Brain microvascular endothelial cell (primary cell): Measurements from ENCODE around the gene ZNFX1.

ENCODE experiments used
- DNase-seq: peaks from one replicate; pipeline ENCODE4 v3.0.0-alpha.2; 2020
- H3K27ac ChIP-seq: fragments of 250-450 bp; sonication (Bioruptor Pico); 2 replicates; pipeline ENCODE4 v1.5.1; 2020; ENCODE audit warnings: mild to moderate bottlenecking, moderate library complexity
- H3K27me3 ChIP-seq: fragments of 250-450 bp; sonication (Bioruptor Pico); replicated peaks from 2 replicates; pipeline ENCODE4 v1.5.1; 2020; ENCODE audit warnings: mild to moderate bottlenecking
- H3K36me3 ChIP-seq: fragments of 250-450 bp; sonication (Bioruptor Pico); replicated peaks from 2 replicates; pipeline ENCODE4 v1.5.1; 2020; ENCODE audit warnings: mild to moderate bottlenecking
- H3K4me3 ChIP-seq: 2 replicates; pipeline ENCODE4 v1.5.1; 2011; ENCODE audit warnings: low read depth, mild to moderate bottlenecking, control low read depth, low read length, moderate library complexity
- in situ Hi-C: cut with HindIII; loops from 2 replicates; pipeline ENCODE4 v1.10.0; 2017; ENCODE audit warnings: low sequenced_read_pairs, low pct_ligation_motif_present
- TF ChIP-seq, protein P1 (sequence below): IDR thresholded peaks from 2 replicates; pipeline ENCODE4 v1.5.1; 2011; ENCODE audit warnings: low read depth, mild to moderate bottlenecking, moderate library complexity, low read length, control low read depth, inconsistent platforms; ENCODE audit errors: missing control alignments

Gene ZNFX1

DNA sequence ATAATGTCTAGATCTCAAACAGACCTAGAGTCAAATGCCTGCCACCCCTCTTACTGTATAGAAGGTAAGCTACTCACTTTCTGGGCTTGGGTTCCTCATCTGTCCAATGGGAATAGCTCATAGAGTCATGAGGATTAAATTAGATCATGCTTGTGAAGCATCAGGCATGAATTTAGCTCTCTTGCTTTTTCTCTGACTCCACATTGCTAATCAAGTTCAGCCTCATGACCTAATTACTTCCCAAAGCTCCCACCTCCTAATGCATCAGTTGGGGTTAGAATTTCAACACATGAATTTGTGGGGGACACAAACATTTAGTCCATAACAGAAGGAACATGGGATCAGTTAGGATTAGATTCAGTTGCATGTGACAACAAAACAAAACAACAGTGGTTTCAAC is 63.3 kb downstream of the ZNFX1 start:
- Histone ChIP-seq H3K4me3 (no peak overlapping the region), H3K27me3 (no peaks in the 10 kb centered on the region), H3K27ac (no peak overlapping the region), H3K36me3 (no peaks in the 10 kb centered on the region)
- in situ Hi-C loops: no loop called here
- no peak for DNase-seq
- TF ChIP-seq, protein P1, sequence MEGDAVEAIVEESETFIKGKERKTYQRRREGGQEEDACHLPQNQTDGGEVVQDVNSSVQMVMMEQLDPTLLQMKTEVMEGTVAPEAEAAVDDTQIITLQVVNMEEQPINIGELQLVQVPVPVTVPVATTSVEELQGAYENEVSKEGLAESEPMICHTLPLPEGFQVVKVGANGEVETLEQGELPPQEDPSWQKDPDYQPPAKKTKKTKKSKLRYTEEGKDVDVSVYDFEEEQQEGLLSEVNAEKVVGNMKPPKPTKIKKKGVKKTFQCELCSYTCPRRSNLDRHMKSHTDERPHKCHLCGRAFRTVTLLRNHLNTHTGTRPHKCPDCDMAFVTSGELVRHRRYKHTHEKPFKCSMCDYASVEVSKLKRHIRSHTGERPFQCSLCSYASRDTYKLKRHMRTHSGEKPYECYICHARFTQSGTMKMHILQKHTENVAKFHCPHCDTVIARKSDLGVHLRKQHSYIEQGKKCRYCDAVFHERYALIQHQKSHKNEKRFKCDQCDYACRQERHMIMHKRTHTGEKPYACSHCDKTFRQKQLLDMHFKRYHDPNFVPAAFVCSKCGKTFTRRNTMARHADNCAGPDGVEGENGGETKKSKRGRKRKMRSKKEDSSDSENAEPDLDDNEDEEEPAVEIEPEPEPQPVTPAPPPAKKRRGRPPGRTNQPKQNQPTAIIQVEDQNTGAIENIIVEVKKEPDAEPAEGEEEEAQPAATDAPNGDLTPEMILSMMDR: no peak

DNA sequence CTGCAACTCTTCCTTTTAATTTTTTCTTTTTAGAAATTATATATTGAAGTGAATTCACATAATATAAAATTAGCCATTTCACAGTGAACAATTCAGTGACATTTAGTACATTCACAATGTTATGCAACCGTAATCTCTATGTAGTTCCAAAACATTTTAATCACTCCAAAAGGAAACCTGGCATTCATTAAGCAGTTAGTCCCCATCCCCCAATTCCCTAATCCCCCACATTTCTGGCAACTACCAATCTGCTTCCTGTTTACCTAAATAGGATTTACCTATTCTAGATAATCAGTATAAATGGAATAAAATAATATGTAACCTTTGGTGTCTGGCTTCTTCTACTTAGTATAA is 67.1 kb downstream of the ZNFX1 start:
- H3K36me3 ChIP-seq: no peaks in the 10 kb centered on the region
- in situ Hi-C loops: no loop called here

DNA sequence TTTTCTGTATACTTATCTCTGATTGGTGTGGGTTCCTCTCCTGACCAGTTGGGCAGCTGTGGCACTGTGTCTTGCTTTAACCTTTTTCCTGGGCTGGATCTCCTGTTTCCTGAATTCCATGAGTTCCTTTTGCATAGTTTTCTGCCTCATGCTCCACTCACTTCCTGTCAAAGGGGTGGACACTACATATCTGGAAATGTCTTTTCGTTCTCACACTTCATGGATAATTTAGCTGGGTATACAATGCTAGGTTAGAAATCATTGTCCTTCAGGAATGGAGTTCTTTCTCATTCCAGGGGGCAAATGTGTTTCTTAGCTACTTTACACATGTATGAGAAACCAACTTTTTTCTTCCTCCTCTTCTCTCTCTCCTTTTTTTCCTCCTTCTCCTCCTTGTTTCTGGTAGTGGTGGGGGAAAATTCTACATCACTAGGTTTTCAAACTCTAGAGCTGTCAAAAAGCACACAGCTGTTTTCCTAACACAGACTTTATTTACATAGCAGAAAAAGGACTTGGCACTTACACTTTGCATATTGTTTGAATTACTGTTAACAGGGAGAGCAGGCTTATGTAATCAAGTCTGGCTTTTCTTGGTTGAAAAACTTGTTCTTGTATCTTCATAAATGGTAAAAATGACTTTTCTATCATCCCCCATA is 67.6 kb downstream of the ZNFX1 start:
- TF ChIP-seq, protein P1: no peak
- no peak overlapping the region for H3K4me3 ChIP-seq
- in situ Hi-C loops: no loop called here

More for the DNA sequence above, 67.1 kb downstream of the ZNFX1 start:
- H3K27me3 ChIP-seq: no peaks in the 10 kb centered on the region
- H3K4me3 ChIP-seq: no peak overlapping the region
- TF ChIP-seq, protein P1: no peak
- DNase-seq: no peak
- H3K27ac ChIP-seq: no peak overlapping the region

DNA sequence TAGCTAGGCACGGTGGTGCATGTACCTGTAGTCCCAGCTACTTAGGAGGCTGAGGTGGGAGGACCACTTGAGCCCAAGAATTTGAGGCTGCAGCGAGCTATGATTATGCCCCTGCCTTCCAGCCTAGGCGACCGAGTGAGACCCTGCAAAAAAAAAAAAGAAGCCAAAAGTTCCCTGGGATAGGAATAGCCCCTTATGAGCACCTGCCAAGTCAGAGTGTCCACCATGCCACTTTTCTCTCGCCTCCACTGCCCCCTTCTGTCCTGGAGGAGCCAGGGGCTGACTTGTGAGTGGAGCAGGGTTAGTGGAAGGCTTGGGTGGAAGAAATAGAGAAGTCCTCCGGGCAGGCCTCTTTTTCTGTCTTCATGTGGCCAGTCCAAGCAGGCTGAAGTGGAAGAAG is 70.8 kb downstream of the ZNFX1 start:
- H3K36me3 ChIP-seq: no peaks in the 10 kb centered on the region
- TF ChIP-seq, protein P1: peak; percentile 32
- H3K27me3 ChIP-seq: no peaks in the 10 kb centered on the region
- no peak overlapping the region for H3K4me3 ChIP-seq
- DNase-seq: no peak
- in situ Hi-C loops: no loop called here
- H3K27ac ChIP-seq: no peak overlapping the region

More for the DNA sequence above, 67.6 kb downstream of the ZNFX1 start:
- no peaks in the 10 kb centered on the region for H3K27me3 ChIP-seq
- no peaks in the 10 kb centered on the region for H3K36me3 ChIP-seq
- DNase-seq: no peak
- H3K27ac ChIP-seq: no peak overlapping the region

DNA sequence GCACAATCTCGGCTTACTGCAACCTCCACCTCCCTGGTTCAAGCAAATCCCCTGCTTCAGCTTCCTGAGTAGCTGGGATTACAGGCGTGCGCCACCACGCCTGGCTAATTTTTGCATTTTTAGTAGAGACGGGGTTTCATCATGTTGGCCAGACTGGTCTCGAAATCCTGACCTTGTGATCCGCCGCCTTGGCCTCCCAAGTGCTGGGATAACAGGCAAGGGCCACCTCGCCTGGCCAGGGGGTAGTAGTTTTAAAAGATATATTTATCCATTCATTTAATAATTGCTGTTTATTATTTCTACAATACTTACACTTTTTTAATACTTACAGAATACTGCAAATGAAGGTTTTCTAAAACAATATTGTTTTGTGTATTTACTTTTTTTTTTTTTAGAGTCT is 74.1 kb downstream of the ZNFX1 start:
- Histone ChIP-seq H3K27ac (no peak overlapping the region), H3K4me3 (no peak overlapping the region), H3K27me3 (no peaks in the 10 kb centered on the region), H3K36me3 (no peaks in the 10 kb centered on the region)
- DNase-seq: no peak
- in situ Hi-C loops: no loop called here
- TF ChIP-seq, protein P1: no peak

DNA sequence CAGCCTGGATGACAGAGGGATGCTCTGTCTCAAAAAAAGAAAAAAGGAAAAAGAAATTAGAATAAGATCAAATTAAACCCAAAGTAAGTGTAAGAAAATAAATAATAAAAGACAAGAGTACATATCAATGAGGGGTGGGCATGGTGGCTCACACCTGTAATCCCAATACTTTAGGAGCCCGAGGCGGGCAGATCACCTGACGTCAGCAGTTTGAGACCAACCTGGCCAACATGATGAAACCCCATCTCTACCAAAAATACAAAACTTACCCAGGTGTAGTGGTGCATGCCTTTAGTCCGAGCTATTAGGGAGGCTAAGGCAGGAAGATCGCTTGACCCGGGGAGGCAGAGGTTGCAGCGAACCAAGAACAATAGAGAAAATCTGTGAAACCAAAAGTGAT is 74.8 kb downstream of the ZNFX1 start:
- no peaks in the 10 kb centered on the region for H3K27me3 ChIP-seq
- no peak overlapping the region for H3K27ac ChIP-seq
- TF ChIP-seq, protein P1: no peak
- in situ Hi-C loops: no loop called here
- no peak overlapping the region for H3K4me3 ChIP-seq
- no peak for DNase-seq
- no peaks in the 10 kb centered on the region for H3K36me3 ChIP-seq
